Measurements from ENCODE around the gene PRPF6. TPM values are rescaled to one million over a fixed set of nuclear protein-coding genes. Genes with fewer than 3 reads are reported as not detected.

The PRPF6 gene
- total and polyA plus RNA-seq, 2 donors (not counting 3 experiments of a cell fraction or from before 2014, with no cell fraction given), result 35.3 to 67.4 TPM

DNA sequence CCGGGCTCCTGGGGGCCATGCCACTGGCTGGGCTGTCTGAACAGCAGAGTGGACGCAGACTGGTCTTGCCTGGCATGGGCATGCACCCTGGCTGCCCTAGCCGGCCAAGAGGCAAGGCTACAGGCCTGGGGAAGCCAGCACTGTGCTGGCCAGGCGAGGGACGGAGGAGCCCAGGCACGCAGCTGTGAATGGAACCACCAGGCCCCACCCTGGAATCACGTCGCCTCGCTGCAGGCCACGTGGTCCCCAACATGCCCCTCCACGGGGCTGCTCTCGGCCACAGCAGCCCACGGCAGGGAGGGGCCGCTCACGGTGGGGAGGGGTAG lies 28.8 kb upstream of the PRPF6 start:
- BruUV-seq (replicated peaks), result no TSS peak
- TF ChIP-seq GATA2 (IDR thresholded peaks at IDR 0.05; ENCODE audit: insufficient read depth, insufficient read length, low read depth, low read length), result no peak
- TF ChIP-seq EZH2 (IDR thresholded peaks at IDR 0.05; ENCODE audit: borderline replicate concordance, low read depth, low read length, severe bottlenecking), result no peak
- TF ChIP-seq POLR2A (IDR thresholded peaks at IDR 0.05; ENCODE audit: low read depth, low read length), result no peak
- no peak for TF ChIP-seq FOS (IDR thresholded peaks at IDR 0.05; ENCODE audit: borderline replicate concordance, insufficient read depth, low read length)
- TF ChIP-seq JUN (IDR thresholded peaks at IDR 0.05; ENCODE audit: borderline replicate concordance, insufficient read depth, insufficient read length, low read depth), result no peak
- TF ChIP-seq POLR2AphosphoS5 (IDR thresholded peaks at IDR 0.05; ENCODE audit: insufficient read depth, low read depth, low read length), result no peak
- TF ChIP-seq, protein P1, sequence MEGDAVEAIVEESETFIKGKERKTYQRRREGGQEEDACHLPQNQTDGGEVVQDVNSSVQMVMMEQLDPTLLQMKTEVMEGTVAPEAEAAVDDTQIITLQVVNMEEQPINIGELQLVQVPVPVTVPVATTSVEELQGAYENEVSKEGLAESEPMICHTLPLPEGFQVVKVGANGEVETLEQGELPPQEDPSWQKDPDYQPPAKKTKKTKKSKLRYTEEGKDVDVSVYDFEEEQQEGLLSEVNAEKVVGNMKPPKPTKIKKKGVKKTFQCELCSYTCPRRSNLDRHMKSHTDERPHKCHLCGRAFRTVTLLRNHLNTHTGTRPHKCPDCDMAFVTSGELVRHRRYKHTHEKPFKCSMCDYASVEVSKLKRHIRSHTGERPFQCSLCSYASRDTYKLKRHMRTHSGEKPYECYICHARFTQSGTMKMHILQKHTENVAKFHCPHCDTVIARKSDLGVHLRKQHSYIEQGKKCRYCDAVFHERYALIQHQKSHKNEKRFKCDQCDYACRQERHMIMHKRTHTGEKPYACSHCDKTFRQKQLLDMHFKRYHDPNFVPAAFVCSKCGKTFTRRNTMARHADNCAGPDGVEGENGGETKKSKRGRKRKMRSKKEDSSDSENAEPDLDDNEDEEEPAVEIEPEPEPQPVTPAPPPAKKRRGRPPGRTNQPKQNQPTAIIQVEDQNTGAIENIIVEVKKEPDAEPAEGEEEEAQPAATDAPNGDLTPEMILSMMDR (IDR thresholded peaks at IDR 0.05; ENCODE audit: extremely low read depth in 1 of 2, insufficient read depth in 1 of 2, low read depth in 1 of 2, low read length in 2 of 2), result no peak
- TF ChIP-seq, protein P2, sequence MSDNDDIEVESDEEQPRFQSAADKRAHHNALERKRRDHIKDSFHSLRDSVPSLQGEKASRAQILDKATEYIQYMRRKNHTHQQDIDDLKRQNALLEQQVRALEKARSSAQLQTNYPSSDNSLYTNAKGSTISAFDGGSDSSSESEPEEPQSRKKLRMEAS (IDR thresholded peaks at IDR 0.05; ENCODE audit: insufficient read depth, insufficient read length), result no peak
- CTCF ChIA-PET, result no interaction called here

More for the DNA sequence above, 28.8 kb upstream of the PRPF6 start:
- Histone ChIP-seq H3K4me3 (replicated peaks in 1 of 3; ENCODE audit: insufficient read depth in 1 of 3, low read depth in 1 of 3, low read length in 3 of 3) (no peak overlapping the region), H3K27me3 (ENCODE audit: control insufficient read depth in 2 of 2, insufficient read depth in 2 of 2, low read length in 2 of 2) (no peaks in the 10 kb centered on the region), H3K9me3 (replicated peaks; ENCODE audit: control insufficient read depth, insufficient read depth, low read length) (no peaks in the 10 kb centered on the region), H3K4me2 (ENCODE audit: insufficient read depth, low read length) (no peak overlapping the region), H4K20me1 (replicated peaks; ENCODE audit: control insufficient read depth, extremely low read depth, insufficient read depth, low read length) (no peaks in the 10 kb centered on the region), H3K4me1 (ENCODE audit: control insufficient read depth, extremely low read depth, insufficient read depth, low read length) (peaks cover 19% of the 10 kb centered on the region), H3K9me1 (replicated peaks; ENCODE audit: control insufficient read depth, extremely low read depth, insufficient read depth, low read length) (no peaks in the 10 kb centered on the region), H3K27ac (ENCODE audit: insufficient read depth, low read depth, low read length) (no peak overlapping the region), H3K36me3 (ENCODE audit: control insufficient read depth in 2 of 2, extremely low read depth in 1 of 2, insufficient read depth in 2 of 2, low read length in 2 of 2) (peaks cover 0 to 4% of the 10 kb centered on the region in 2 experiments), H2AFZ (ENCODE audit: low read depth, low read length) (no peak overlapping the region), H3K9ac (replicated peaks; ENCODE audit: extremely low read depth, insufficient read depth, low read length) (no peak overlapping the region), H3K79me2 (ENCODE audit: control insufficient read depth, insufficient read depth, low read length) (peaks cover 67% of the 10 kb centered on the region)
- DNase-seq (ENCODE audit: low read depth, low spot score) (no peak), FAIRE-seq (no peak)
- intact Hi-C loops (cut with micrococcal nuclease) (no loop called here), dilution Hi-C loops (cut with MboI; ENCODE audit: extremely low pct_ligation_motif_present, low sequenced_read_pairs) (no loop called here)
- POLR2A ChIA-PET, result no interaction called here
